ENCODE data around the gene MKNK2.

- TF ChIP-seq CTCF (IDR thresholded peaks at IDR 0.05) (no peak), REST (IDR thresholded peaks at IDR 0.05; ENCODE audit: insufficient read depth in 1 of 2, low read depth in 2 of 2, low read length in 1 of 2) (no peak)
These were observed 36.1 kb downstream of the MKNK2 start for GRCh38 chr19:2014731-2015607.

All from Panc1 (cell line).